ENCODE measurements around the gene MON2. TPM values are rescaled to one million over a fixed set of nuclear protein-coding genes. Genes with fewer than 3 reads are reported as not detected.

MON2 gene
- total and polyA plus RNA-seq, 2 donors, result 12.8 to 302 TPM

- Histone ChIP-seq H3K27ac (ENCODE audit: low read depth) (no peak overlapping the region), H3K4me1 (ENCODE audit: insufficient read depth) (no peaks in the 10 kb centered on the region), H3K36me3 (ENCODE audit: insufficient read depth) (no peaks in the 10 kb centered on the region), H3K4me3 (ENCODE audit: low read depth, low read length) (no peak overlapping the region)
- no peak for DNase-seq (ENCODE audit: extremely low spot score)
- WGBS, result 91% methylated on average over 3 of the region's 3 CpGs
Measured at GRCh38 chr12:62598846-62599245, 132.2 kb downstream of the MON2 start.

GRCh38 chr12:62599854-62600437 is 133.3 kb downstream of the MON2 start:
- no peaks in the 10 kb centered on the region for H3K4me1 ChIP-seq (ENCODE audit: insufficient read depth)
- no peak overlapping the region for H3K4me3 ChIP-seq (ENCODE audit: low read depth, low read length)
- no peak overlapping the region for H3K27ac ChIP-seq (ENCODE audit: low read depth)
- no peaks in the 10 kb centered on the region for H3K36me3 ChIP-seq (ENCODE audit: insufficient read depth)
- DNase-seq (ENCODE audit: extremely low spot score), result no peak
- 94% methylated on average over 5 of the region's 5 CpGs for WGBS

DNA sequence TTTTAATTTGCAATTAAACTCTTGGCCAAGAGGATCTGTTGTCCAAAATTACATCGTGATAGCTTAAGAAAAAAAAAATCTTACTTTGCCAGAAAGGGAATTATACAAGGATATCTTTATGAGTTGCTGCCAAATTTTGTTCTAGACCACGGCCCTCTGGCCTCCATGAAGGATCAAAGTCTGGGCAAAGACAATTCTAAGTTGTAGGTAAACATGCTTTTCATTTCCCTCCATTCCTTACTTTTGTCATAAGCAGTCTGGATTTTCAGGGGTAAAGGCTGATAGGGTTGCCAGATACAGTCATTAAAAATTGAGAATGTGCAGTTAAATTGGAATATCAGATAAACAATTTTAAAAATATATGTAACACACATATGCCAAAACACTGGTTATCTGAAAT is 135.1 kb downstream of the MON2 start:
- no peak for DNase-seq (ENCODE audit: extremely low spot score)
- Histone ChIP-seq H3K27ac (ENCODE audit: low read depth) (peak overlapping the region; percentile 99), H3K4me1 (ENCODE audit: insufficient read depth) (no peaks in the 10 kb centered on the region), H3K4me3 (ENCODE audit: low read depth, low read length) (peak overlapping the region; percentile 77), H3K36me3 (ENCODE audit: insufficient read depth) (no peaks in the 10 kb centered on the region)
- WGBS, result 12% methylated on average over 2 of the region's 2 CpGs

DNA sequence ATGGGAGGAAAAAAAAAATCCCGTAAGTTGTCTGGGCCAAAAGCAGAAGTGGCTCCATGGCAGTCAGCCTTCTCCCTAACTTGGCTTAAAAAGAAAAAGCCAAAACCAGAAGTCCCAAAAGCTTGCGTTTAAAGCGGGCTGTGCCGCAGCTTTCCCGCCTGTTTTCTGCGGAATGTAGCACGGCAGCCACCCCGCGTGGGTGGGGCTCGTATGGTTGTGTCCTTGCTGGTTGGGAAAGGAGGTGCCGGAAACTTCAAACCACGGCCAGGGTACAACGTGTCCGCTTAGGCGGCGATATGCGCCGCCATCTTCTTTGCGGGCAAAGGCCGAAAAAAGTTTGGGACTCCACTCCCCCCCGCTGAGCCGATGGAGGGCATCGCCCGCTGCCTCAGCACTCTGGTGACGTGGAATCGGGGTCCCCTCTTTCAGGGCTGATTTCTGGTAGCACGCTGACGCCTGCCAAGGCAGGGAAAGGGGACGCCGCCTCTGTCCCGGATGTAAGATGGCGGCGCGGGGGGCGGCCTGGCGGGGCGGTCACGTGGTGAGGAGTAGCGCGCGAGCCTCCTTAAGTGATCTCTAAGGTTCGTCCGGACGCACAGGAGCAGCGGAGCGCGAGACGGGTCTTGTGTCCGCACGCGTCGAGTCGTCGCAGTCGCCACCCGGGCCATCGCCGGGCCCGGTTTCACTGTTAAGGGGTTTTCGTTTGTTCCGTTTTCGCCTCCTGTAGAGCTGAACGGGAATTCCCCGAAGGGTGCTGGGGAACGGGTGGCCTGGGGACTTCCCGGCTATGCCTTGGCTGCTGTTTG is 135.8 kb downstream of the MON2 start:
- peak; percentile 82 for DNase-seq (ENCODE audit: extremely low spot score)
- Histone ChIP-seq H3K4me3 (ENCODE audit: low read depth, low read length) (peak overlapping the region; percentile 77), H3K4me1 (ENCODE audit: insufficient read depth) (no peaks in the 10 kb centered on the region), H3K27ac (ENCODE audit: low read depth) (peak overlapping the region; percentile 99), H3K36me3 (ENCODE audit: insufficient read depth) (no peaks in the 10 kb centered on the region)
- under 1% methylated on average over 66 of the region's 66 CpGs for WGBS

- Histone ChIP-seq H3K27ac (ENCODE audit: low read depth) (peak overlapping the region; percentile 99), H3K36me3 (ENCODE audit: insufficient read depth) (no peaks in the 10 kb centered on the region), H3K4me3 (ENCODE audit: low read depth, low read length) (peak overlapping the region; percentile 77), H3K4me1 (ENCODE audit: insufficient read depth) (no peaks in the 10 kb centered on the region)
- DNase-seq (ENCODE audit: extremely low spot score), result peak; percentile 67
- WGBS, result under 1% methylated on average over 94 of the region's 94 CpGs
Measured at GRCh38 chr12:62603061-62603810, 136.6 kb downstream of the MON2 start.

DNA sequence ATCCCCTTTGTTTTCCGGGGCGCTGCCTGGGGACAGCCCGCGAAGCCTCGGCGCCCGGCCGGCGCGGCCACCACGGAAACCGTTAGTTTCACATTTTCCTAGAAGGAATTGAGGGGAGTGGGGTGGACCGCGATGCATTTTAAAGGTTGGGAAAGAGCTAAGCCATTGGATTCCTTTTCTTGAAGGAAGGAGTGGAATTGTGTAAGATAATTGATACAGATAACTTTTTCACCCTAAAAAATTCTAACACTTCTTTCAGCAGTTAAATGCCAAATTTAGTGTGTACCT is 137.1 kb downstream of the MON2 start:
- DNase-seq (ENCODE audit: extremely low spot score), result no peak
- H3K4me3 ChIP-seq (ENCODE audit: low read depth, low read length), result peak overlapping the region; percentile 77
- peak overlapping the region; percentile 99 for H3K27ac ChIP-seq (ENCODE audit: low read depth)
- H3K36me3 ChIP-seq (ENCODE audit: insufficient read depth), result no peaks in the 10 kb centered on the region
- no peaks in the 10 kb centered on the region for H3K4me1 ChIP-seq (ENCODE audit: insufficient read depth)
- WGBS, result under 1% methylated on average over 14 of the region's 14 CpGs

DNA sequence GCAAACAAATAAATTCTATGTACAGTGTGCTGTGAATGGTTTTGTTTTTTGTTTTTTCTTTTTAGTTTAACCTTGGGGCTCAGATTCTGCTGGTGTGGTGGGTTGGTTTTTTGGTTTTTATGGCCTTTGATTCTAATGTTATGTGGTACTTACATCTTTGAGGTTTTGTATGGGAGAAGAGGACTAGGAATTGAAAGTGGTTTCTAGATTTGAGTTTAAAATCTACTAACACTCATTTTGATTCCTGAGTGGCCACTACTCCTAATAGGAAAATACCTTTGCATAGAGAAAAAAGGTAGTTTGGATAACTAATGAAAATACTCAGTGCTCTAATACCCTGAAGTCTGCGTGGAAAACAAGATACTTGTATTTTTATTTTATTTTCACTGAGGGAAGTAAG is 137.7 kb downstream of the MON2 start:
- peak overlapping the region; percentile 77 for H3K4me3 ChIP-seq (ENCODE audit: low read depth, low read length)
- 19% methylated on average over 1 of the region's 1 CpG for WGBS
- no peaks in the 10 kb centered on the region for H3K4me1 ChIP-seq (ENCODE audit: insufficient read depth)
- DNase-seq (ENCODE audit: extremely low spot score), result no peak
- H3K36me3 ChIP-seq (ENCODE audit: insufficient read depth), result no peaks in the 10 kb centered on the region
- H3K27ac ChIP-seq (ENCODE audit: low read depth), result no peak overlapping the region

GRCh38 chr12:62604871-62605270 is 138.2 kb downstream of the MON2 start:
- Histone ChIP-seq H3K4me1 (ENCODE audit: insufficient read depth) (no peaks in the 10 kb centered on the region), H3K4me3 (ENCODE audit: low read depth, low read length) (peak overlapping the region; percentile 18), H3K27ac (ENCODE audit: low read depth) (no peak overlapping the region), H3K36me3 (ENCODE audit: insufficient read depth) (no peaks in the 10 kb centered on the region)
- WGBS, result 12% methylated on average over 4 of the region's 4 CpGs
- DNase-seq (ENCODE audit: extremely low spot score), result no peak

DNA sequence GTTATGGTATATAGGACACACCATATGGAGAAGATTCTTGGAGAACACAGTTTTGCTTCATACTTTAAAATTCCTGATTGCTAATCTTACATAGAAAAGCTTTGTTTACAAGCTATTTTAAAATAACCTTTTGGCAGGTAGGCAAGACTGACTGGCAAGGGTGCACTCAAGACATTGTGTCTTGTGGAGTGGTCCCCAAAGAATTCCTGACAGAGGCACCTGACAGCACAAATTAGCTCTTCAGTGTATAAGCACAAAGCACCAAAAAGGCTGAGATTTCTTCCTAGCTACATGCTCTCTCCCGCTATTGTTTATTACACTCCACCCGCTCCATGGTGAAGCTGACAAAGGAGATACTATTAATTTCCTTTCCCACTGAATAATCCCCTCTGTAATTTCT is 139.4 kb downstream of the MON2 start:
- no peak for DNase-seq (ENCODE audit: extremely low spot score)
- 91% methylated on average over 2 of the region's 2 CpGs for WGBS
- no peak overlapping the region for H3K4me3 ChIP-seq (ENCODE audit: low read depth, low read length)
- no peak overlapping the region for H3K27ac ChIP-seq (ENCODE audit: low read depth)
- H3K36me3 ChIP-seq (ENCODE audit: insufficient read depth), result no peaks in the 10 kb centered on the region
- H3K4me1 ChIP-seq (ENCODE audit: insufficient read depth), result no peaks in the 10 kb centered on the region

DNA sequence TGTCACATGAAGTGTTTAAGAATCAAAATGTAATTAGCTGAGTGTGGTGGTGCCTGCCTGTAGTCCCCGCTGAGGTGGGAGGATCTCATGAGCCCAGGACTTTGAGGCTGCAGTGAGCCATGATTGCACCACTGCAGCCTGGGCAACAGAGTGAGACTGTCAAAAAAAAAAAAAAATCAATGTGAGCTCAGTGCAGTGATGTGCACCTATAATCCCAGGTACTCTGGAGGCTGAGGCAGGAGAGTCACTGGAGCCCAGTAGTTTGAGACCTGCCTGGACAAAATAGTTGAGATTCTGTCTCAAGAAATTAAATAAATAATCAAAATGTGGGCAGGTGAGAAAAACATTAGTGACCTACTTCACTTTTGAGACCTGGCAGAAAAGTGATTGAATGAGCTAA is 140.0 kb downstream of the MON2 start:
- H3K27ac ChIP-seq (ENCODE audit: low read depth), result no peak overlapping the region
- H3K4me3 ChIP-seq (ENCODE audit: low read depth, low read length), result no peak overlapping the region
- no peaks in the 10 kb centered on the region for H3K36me3 ChIP-seq (ENCODE audit: insufficient read depth)
- no peaks in the 10 kb centered on the region for H3K4me1 ChIP-seq (ENCODE audit: insufficient read depth)
- DNase-seq (ENCODE audit: extremely low spot score), result no peak
- WGBS, result 96% methylated on average over 1 of the region's 1 CpG

GRCh38 chr12:62613081-62613480 is 146.5 kb downstream of the MON2 start:
- DNase-seq (ENCODE audit: extremely low spot score), result no peak
- Histone ChIP-seq H3K36me3 (ENCODE audit: insufficient read depth) (no peaks in the 10 kb centered on the region), H3K4me1 (ENCODE audit: insufficient read depth) (no peaks in the 10 kb centered on the region), H3K4me3 (ENCODE audit: low read depth, low read length) (no peak overlapping the region), H3K27ac (ENCODE audit: low read depth) (no peak overlapping the region)
- 86% methylated on average over 1 of the region's 1 CpG for WGBS

- DNase-seq (ENCODE audit: extremely low spot score), result no peak
- Histone ChIP-seq H3K4me3 (ENCODE audit: low read depth, low read length) (no peak overlapping the region), H3K36me3 (ENCODE audit: insufficient read depth) (no peaks in the 10 kb centered on the region), H3K27ac (ENCODE audit: low read depth) (no peak overlapping the region), H3K4me1 (ENCODE audit: insufficient read depth) (no peaks in the 10 kb centered on the region)
Measured at GRCh38 chr12:62618319-62618718, 151.7 kb downstream of the MON2 start.

DNA sequence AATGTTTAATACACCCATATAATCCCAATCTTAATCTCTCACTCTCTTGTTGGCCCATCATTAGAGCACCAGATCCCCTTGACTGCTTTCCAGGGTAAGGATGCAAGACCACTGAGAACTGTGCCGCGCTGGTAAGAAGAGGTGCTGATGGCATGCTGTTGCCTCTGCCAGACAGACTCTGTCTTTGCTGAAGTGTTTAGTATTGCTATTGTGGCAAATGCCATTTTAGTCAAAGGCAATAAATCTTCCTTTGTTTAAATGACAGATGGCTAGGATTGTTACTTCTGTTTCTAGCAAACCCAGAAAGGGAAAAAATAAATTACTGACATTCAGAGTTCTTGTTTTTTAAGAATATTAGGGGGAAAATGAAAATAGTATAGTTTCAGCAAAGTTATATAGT is 152.3 kb downstream of the MON2 start:
- no peaks in the 10 kb centered on the region for H3K36me3 ChIP-seq (ENCODE audit: insufficient read depth)
- 87% methylated on average over 2 of the region's 2 CpGs for WGBS
- H3K4me1 ChIP-seq (ENCODE audit: insufficient read depth), result no peaks in the 10 kb centered on the region
- DNase-seq (ENCODE audit: extremely low spot score), result no peak
- H3K4me3 ChIP-seq (ENCODE audit: low read depth, low read length), result no peak overlapping the region
- H3K27ac ChIP-seq (ENCODE audit: low read depth), result no peak overlapping the region

DNA sequence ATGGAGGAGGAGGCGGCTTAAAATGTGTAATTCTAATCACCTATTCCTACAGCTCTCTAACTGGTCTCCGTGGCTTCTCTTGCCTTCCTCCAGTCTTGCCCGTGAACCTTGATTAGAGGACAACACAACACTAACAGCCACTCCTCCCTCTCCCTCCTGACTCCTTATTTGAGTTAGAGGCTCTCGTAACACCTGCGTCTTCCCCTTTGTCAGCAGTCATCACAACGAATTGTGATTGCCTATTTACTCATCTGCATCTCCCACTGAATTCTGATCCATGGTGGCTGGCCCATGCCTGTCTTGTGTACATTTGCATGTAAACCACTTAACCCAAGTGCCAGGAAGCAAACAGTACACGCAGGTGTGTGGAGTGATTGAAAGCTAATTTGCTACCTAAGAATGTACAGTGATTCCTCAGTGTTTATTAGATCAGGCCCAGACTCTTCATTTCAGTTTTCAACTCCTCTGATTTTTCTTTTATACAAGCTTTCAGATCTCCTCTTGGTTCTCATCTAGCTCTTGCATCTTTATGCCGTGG is 154.5 kb downstream of the MON2 start:
- H3K36me3 ChIP-seq (ENCODE audit: insufficient read depth), result no peaks in the 10 kb centered on the region
- no peaks in the 10 kb centered on the region for H3K4me1 ChIP-seq (ENCODE audit: insufficient read depth)
- H3K4me3 ChIP-seq (ENCODE audit: low read depth, low read length), result no peak overlapping the region
- WGBS, result 85% methylated on average over 8 of the region's 8 CpGs
- DNase-seq (ENCODE audit: extremely low spot score), result no peak
- no peak overlapping the region for H3K27ac ChIP-seq (ENCODE audit: low read depth)

Data from urinary bladder (tissue), 4 donors.